Right lung (tissue), 5 donors: ENCODE measurements around the gene CHRNA1. TPM values are rescaled to one million over a fixed set of nuclear protein-coding genes. Genes with fewer than 3 reads are reported as not detected.
"Not testable (repeated sequence)": the region's sequence is repeated elsewhere in the genome, so short reads cannot be mapped to it uniquely, and the experiment has no call there.

ENCODE experiments used
- DNase-seq, 2 donors: peaks; one replicate each; pipeline ENCODE4 v3.0.0-alpha.2; 2013
- polyA plus RNA-seq, 5 donors: library from polyadenylated mRNA; unstranded; fragments of 120-200 nt; gene quantifications; one replicate each; pipeline versions ENCODE4 v1.2.1 to v1.2.3, GENCODE V29; 2013; ENCODE audit warnings: inconsistent platforms in 1 of 5, low replicate concordance in 1 of 5; ENCODE audit not compliant: insufficient read length in 5 of 5, insufficient read depth in 1 of 5

CHRNA1 gene
- polyA plus RNA-seq, 5 donors, result 0.27 to 6.2 (median 0.46) TPM

DNA sequence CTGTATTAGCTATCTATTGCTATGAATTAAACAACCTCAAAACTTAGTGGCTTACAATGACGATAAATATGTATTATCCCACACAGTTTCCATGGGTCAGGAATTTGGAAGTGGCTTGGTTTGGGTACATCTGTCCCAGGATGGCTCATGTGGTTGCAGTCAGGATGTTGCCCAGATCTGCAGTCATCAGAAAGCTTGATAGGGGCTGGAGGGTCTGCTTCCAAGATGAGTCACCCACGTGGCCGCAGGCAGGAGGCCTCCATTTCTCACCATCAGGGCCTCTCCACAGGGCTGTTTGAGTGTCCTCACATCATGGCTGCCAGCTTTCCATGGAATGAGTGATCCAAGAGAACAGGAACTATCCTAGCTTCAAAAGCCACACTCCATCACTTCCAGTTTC, 46.4 kb downstream of the CHRNA1 start:
- DNase-seq, result no peak

DNA sequence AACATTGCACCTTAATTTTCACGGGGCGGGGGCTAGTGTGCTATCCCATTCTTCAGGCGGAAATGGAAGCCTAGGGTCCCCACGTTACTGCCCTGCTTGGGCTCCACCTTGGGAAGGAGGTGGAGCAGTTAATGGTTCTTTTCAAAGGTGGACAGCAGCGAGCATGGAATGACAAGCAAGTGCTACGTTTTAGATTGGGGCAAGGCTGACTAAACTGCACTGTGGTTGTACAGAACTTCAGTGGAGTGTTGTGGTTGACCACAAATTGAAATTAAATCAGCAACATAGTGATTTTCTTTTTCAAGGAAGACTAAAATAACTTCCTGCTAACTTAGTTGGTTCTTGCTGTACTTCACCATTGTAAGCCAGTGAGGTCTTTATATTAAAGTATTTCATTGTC, 47.0 kb downstream of the CHRNA1 start:
- no peak for DNase-seq

DNA sequence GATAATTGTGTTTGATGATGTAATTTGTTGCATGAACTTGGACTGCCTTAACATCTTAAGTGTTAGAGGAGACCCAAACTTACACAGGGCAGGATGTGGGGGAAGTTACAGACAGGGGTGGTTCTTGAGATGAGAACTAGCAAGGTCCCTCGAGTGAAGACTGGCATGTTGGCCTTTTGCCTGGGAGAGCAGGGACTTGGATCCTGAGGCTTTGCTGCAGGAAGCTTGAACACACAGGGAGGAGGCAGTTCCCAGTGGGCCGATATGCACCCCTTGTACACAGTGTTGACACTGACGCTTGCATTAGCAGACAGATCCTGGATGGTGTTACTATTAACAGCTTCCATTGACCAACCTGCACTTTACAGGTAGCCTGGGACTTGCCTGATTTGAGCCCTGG, 47.5 kb downstream of the CHRNA1 start:
- no peak for DNase-seq

DNA sequence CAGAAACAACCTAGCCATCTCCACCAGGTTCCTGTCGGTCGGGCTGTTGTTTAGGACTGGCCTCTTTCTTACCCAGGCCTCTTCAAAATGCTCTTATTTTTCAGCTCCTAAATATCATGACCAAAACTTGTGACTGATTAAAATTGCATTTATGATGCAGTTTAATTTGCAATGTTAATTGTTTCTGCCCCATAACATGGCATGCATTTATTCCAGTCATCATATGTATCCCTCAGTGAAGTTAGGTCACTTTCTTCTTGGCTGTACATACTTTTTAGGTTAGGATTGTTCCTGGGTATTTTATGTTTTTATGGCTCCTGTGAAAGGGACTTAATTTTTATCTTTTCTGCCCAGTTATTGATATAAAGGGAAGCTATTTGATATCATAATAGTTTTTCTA, 50.6 kb downstream of the CHRNA1 start:
- no peak for DNase-seq

DNA sequence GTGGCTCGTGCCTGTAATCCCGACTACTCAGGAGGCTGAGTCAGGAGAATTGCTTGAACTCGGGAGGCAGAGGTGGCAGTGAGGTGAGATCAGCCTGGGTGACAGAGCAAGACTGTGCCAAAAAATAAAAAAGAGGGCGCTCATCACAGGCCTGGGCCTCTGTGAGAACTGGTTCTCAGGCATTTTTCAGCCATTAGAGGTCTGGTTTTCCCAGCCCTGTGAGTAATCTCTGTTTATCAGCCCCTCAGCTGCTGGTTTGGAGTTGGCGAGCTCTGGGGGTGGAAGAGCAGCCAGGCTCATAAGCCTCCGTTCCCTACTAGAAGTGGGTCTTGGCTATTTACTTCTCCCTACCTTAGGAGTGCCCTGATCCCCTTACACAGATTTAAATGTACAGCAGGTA, 53.1 kb downstream of the CHRNA1 start:
- no peak for DNase-seq

DNA sequence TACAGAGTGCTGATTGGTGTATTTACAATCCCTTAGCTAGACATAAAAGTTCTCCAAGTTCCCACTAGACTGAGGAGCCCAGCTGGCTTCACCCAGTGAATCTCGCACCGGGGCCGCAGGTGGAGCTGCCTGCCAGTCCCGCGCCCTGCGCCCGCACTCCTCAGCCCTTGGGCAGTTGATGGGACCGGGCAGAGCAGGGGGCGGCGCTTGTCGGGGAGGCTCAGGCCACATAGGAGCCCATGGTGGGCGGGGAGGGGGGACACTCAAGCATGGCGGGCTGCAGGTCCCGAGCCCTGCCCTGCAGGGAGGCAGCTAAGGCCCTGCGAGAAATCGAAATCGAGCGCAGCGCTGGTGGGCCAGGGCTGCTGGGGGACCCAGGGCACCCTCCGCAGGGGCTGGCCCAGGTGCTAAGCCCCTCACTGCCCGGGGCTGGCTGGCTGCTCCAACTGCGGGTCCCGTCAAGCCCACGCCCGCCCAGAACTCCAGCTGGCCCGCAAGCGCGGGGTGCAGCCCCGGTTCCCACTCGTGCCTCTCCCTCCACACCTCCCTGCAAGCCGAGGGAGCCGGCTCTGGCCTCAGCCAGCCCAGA, 54.8 kb downstream of the CHRNA1 start:
- DNase-seq, result not testable (repeated sequence)

DNA sequence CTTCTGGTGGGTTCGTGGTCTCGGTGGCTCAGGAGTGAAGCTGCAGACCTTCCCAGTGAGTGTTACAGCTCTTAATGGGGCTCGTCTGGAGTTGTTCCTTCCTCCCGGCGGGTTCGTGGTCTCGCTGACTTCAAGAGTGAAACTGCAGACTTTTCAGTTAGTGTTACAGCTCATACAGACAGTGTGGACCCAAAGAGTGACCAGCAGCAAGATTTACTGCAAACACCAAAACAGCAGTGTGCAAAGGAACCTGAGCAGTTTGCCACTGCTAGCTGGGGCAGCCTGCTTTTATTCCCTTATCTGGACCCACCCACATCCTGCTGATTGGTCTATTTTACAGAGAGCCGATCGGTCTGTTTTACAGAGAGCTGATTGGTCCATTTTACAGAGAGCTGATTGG, 55.6 kb downstream of the CHRNA1 start:
- no peak for DNase-seq

DNA sequence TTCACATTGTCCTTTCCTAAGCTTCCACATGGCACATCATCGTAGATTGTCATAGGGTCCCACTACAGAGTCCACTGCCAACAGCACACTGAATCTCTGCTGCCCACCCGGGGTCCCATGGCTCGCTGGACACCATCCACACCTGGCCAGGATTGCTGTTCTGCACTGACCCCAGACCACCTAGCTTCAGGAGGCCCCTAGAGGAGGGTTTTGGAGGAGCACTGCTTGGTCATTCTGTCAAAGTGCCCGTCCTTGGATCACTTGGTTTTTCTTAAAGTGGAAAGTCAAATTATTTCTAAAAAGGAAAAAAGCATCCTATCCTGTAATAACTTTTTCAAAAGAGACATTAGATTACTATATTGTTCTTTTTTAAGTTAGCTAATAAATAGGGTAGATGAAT, 59.0 kb downstream of the CHRNA1 start:
- no peak for DNase-seq

DNA sequence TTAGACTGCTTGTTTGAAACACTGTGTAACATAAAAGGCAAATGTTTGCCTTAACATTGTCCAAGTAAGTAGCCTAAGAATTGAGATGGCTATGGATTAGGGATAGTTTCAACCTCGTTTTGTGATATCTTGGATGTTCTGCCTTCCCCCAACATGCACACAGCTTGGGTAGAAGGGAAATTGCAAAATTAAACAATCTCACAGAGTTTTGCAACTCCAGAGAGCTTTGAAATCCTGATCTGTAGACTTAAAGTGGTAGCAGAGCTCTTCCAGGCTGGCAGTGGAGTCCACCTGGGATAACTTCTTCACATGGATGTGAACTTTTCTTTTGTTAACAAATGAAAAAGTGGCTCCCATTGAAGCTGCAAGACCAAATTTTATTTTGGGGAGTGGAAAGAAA, 59.6 kb downstream of the CHRNA1 start:
- DNase-seq, result no peak

DNA sequence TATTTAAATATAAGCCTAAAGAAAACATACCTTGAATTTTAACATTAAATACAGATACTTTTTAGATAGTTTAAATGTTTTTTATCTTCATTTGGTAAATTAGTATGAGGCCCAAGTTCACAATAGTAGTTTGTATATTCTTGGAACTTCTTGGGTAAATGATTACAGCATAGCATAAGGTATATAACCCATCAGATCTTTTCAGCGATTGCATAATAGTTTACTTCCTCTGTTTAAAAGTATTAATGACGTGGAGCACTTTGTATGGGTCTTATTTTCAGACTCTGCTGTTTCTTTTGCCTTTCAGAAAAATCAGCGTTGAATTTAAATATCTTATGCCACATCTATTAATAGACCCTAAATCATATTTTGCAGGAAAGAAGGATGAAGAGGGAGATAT, 60.2 kb downstream of the CHRNA1 start:
- DNase-seq, result no peak

DNA sequence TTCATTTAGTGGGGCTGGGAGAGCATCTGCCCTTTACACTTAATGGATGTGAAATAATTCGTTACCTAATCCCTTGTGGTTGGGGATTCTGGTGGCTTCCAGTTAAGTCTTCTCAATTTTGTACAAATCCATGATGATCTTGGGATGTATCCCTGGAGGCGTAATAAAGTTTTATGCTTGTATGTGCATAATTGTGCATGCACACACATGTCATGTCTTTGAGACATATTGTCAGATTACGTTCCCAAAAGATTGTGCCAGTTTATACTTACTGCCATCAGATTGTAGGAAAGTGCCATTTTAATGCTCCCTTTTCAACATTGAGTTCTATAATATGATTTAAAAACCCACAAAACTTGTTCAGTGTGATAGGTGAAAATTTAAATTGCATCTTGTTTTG, 60.8 kb downstream of the CHRNA1 start:
- DNase-seq, result no peak

DNA sequence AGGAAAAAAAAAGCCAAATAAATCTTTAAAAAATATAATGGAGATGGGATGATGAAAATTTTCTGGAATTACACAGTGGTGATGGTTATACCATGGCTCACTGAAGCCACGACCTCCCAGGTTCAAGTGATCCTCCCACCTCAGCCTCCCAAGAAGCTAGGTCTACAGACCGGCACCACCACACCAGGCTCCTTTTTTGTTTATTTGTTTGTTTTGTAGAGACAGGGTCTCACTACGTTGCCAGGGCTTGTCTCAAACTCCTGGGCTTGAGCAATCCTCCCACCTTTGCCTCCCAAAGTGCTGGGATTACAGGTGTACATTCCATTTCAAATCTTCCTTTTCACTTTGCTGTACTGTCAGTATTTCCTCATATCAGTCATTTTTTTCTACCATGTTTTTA, 61.7 kb downstream of the CHRNA1 start:
- no peak for DNase-seq

DNA sequence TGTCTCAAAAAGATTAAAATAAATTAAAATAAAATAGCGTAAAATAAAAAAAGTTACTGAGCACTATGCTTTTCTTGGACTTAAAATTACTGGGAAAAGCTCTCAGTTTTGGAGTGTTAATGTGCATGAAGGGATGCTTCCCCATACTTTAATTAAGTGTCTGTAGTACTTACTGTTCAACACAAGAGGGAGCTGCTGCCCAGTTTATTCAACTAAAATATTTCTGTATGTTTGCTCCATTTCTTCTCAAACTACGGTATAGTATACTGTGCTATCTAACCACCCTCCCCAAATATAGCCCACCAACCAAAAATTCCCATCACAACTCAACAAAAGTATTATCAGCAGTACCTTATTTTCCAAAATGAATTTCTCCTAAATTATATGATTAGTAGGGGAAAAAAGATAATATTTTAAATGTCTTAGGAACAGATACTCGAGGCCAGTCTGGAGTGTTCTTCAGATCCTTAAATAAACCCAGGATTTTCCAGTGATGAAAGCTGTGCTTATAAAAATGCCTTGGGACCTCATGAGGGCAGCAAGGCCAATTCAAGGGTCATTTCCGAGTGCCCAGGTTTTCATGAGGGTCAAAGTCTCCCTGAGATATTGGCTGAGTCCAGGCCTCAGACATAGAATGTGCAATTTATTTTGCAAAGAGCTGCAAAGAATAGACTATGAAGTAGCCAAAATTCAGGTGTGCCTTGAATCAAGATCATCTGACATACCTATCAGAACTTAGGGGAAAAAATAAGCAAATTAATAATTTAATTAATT, 64.1 kb downstream of the CHRNA1 start:
- DNase-seq, result peak; percentile 26 to 37

Other genes with a start within 250 kb of the CHRNA1 start
- gene WIPF1, start 166.7 kb downstream of the CHRNA1 start, polyA plus RNA-seq, result 10 to 100 TPM; 25.9 to 33.5 (median 31.1) TPM
- 100 to 1,000 TPM in 3 of 5 donors, 10 to 100 TPM in 2; 85.6 to 155 (median 112) TPM for gene CHN1, start 240.9 kb upstream of the CHRNA1 start, polyA plus RNA-seq